HG03097 (cell line): ENCODE results near the gene PIAS1.
A peak's percentile ranks its signal among the peaks of the same experiment; 100 is the strongest.
"Not testable (repeated sequence)": the region's sequence is repeated elsewhere in the genome, so short reads cannot be mapped to it uniquely, and the experiment has no call there.

ENCODE experiments used
- ATAC-seq: cut with Tn5 transposase; IDR thresholded peaks from one replicate; pipeline ENCODE4 v1.9.1; 2021; ENCODE audit not compliant: unreplicated experiment, low FRiP score

Gene PIAS1

DNA sequence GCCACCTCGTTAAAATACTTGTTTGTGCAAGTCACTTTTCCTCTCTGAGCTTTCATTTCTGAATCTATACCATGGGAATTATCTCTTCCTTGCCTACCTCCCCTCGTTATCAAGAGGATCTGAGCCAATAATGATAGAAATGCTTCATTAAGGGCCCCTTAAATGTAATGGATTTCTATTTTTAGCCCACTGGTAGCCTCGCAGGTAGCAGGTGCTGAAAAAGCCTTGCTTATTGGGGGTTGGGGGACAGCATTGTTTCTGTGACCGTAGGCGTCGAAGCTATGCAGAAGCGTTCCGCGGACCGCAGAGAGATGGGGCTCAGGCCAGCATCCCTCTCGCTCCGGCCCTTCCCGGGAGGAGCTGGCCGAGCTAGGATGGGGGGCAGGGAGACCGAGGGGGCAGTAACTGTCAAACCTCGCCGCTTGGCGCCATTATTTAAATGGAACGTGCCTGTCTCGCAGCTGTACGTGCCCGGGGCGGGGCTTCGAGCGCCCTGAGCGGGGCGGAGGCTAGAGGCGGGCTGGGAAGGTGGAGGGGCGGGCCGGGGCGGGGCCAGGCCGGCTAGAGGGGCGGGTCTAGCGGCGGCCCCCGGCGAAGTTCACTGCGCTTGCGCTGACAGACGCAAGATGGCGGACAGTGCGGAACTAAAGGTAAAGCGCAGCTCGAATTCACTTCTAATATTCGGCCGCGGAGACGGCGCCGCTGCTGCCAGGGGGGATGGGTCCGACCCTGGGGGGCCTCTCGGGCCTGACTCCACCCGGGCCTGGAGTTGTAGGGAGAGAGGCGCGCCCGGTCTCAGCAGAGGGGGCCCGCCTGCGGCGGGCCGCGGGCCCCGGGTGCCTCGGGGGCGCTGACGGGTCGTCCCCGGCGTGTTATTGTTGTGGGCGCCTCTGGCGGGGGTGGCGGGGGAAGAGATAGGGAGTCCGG lies at the start of gene PIAS1:
Gene PIAS1, plus strand, starts transcription at position 615 of the 927 bp plus-strand sequence. Its CDS starts 12 bp downstream, at position 627.
- peak; percentile 78 for ATAC-seq

DNA sequence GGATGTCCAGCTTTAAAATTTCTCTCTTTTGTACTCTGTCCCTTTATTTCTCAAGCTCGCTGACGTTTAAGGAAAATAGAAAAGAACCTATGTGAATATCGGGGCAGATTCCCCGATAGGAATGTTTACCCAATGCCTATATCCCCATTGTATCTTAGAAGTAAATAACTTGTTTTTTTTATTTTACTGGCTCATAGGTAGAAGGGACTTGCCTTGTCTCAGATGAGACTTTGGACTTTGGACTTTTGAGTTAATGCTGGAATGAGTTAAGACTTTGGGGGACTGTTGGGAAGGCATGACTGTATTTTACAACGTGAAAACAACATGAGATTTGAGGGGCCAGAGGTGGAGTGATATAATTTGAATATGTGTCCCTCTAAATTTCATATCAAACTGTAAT lies 46.5 kb upstream of the PIAS1 start:
- ATAC-seq: not testable (repeated sequence)

DNA sequence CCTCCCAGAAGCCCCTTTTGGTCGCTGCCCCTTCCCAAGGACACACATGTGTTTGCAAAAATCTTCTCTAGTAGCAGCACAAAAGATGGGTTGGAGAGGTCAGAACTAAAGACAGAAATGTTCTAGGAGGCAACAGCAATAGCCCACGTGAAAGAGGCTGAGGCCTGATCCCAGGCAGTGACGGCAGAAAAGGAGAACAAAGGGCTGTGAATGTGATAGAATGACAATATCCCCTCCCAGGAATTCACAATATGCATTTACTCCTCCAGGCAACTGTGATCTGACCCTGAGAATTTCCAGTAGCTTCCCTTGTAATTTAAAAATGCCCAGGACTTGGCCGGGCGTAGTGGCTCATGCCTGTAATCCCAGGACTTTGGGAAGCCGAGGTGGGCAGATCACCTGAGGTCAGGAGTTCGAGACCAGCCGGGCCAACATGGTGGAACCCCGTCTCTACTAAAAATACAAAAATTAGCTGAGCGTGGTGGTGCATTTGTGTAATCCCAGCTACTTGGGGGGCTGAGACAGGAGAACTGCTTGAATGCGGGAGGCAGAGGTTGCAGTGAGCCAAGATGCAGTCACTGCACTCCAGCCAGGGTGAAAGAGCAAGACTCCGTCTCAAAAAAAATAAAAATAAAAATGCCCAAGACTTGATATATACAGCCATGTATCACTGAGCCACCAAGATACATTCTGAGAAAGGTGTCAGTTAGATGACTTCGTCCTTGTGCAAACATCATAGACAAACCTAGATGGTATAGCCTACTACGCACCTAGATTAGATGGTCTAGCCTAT lies 43.6 kb upstream of the PIAS1 start:
- no peak for ATAC-seq

DNA sequence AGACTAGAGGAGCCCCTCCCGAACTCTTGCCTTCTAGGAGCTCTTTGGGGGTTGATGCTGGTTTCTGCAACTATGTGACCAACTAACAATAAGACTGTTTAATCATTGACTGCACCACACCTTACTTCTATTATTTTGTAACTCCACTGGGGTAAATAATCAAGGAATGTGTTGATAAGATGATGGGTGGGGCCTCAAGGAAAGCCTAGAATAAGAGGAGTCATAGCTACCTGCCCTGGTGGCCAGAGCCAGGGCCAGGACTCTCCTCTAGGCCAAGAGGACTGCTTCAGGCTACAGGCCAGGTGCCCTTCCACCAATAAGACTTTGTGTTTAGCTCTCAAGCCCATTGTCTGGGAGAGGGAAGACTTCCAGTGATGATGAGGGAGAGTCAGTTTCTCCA lies 41.2 kb upstream of the PIAS1 start:
- no peak for ATAC-seq

DNA sequence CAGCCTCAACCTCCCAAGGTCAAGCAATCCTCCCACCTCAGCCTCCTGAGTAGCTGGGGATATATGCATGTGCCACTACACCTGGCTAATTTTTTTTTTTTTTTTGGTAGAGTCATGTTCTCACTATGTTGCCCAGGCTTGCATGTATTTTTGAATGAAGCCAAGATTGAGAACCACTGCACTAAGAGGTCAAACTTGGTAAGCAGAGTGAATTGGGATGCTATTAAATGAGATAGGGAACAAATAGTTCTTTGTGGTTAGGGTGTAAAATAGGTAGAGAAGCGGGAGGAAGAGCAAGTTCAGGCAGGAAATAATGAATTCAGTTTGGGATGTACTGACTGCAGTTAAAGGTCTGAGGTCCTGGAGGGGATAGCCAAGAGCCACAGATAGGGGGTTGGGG lies 39.9 kb upstream of the PIAS1 start:
- no peak for ATAC-seq

DNA sequence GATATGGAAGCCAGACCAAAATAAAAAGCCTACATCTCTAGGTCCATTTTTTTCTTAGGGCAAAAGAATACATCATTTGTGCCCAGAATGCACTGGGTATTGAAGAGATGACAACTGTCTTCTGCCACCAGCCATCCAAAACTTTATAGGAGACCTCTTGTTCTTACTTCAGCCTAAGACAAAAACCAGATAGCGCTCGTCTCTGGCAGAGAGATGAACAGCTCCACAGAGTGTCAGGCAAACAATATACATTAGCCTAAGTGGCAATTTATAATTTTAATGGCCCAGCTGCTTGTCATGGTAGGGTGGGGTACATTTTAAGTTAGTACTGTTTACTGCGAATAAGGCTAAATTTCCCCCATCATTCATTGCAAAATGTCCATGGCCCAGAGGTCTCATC lies 38.9 kb upstream of the PIAS1 start:
- ATAC-seq: no peak

DNA sequence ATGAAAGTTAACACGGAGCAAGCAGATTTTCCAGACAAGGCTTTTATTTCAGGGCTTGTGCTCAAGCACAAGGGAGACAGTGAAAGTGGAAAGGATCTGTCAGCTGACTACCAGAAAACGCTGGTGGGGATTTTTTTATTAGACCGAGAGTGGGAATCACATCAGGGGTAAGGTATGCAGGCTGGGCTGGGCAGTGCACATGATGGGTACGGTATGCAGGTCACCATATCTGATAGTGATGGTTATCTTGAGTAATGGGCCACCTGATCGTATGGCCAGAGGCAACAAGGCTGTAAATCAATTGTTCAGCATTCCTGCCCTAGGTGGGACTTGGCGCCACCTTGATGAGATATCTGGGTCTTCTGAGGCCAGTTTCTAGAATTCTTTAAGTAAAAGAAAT lies 36.9 kb upstream of the PIAS1 start:
- no peak for ATAC-seq

DNA sequence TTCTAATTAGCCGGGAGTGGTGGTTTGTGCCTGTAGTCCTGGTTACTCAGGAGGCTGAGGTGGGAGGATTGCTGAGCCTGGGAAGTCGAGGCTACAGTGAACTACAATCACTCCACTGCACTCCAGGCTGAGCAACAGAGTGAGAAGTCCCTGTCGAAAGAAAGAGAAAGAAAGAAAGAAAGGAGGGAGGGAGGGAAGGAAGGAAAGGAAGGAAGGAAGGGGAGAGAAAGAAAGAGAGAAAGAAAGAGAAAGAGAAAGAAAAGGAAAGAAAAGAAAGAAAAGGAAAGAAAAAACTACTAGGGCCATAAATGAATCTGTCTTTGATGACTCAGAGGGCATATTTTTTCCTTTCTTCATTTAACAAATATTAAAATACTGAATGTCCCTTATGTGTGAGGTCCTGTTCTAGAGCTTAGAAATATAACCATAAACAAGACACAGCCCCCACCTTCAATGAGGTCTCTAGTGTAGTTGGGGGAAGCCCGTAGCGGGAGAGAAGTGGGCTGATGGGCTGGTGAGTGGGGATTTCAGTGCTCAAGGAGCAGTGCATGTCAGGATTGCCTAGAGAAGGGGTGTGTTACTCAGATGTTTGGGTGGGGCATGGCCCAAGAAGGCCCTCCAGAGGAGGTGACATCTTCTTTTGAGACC lies 35.2 kb upstream of the PIAS1 start:
- ATAC-seq: no peak

DNA sequence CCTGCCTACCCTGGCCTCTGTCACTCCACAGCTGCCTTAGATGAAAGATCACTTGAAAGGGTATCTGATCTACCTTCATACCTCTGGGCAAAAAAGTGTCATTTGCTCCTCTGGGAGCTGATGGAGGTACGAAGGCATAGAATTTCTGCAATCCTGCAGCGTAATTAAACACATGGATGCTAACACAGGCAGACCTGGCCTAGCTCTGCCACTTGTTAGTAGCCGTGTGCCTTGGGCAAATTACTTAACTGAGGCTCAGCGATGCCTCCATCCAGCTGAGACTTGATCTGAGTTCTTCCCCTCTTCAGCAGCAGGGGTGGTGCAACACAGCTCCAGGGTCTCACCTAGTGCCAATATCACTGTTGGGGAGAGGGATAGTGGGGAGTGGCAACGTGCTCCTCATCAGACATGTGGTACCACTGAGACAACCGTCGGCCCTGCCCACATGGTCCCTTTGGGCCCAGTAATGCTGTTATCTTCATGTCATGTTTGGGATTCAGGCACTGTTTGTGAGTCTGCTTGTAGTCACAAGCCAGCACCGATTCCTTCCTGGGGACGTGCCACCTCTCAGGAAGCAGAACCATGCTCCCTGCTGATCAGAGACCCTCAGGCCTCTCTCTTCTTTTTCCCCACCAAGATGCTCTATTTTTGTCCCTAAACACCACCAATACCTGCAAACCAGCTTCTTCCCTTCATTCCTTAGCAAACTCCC lies 34.1 kb upstream of the PIAS1 start:
- ATAC-seq: no peak

DNA sequence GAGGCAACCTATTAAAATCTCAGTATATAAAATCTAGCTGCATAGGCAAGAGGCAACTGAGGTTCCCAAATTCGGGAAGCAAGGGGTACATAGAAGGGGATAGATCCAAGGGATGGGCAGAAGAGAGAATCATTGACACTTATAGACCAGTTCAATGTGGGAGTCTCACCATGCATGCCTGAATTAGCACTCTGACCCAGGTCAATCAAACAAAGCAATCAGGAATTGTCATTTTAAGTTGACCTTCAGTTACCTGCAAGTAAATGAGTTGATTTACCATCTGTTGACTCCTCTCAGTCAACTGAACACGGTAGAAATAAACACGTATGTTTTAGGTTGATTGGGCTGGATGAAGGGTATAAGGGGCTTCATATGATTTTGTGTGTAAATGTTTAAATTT lies 33.4 kb upstream of the PIAS1 start:
- ATAC-seq: no peak

DNA sequence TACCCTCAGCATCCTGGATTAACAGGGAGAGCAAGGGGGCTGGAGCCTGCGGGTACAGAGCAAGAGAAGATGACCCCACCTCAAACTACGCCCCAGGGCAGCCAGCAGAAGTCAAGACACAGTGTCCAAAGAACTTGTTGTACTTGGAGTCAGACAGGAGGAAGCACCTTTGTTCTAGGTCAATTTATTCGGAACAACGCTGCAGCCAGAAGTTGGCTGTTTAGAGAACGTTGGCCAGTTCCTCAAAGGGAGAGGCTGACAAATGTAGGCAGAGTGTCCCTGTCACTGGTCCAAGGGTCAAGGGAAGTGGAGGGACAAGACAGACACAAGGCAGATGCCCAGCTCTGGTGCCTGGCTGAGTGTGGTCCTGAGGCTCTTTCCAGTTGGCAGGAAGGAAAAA lies 32.1 kb upstream of the PIAS1 start:
- ATAC-seq: no peak

DNA sequence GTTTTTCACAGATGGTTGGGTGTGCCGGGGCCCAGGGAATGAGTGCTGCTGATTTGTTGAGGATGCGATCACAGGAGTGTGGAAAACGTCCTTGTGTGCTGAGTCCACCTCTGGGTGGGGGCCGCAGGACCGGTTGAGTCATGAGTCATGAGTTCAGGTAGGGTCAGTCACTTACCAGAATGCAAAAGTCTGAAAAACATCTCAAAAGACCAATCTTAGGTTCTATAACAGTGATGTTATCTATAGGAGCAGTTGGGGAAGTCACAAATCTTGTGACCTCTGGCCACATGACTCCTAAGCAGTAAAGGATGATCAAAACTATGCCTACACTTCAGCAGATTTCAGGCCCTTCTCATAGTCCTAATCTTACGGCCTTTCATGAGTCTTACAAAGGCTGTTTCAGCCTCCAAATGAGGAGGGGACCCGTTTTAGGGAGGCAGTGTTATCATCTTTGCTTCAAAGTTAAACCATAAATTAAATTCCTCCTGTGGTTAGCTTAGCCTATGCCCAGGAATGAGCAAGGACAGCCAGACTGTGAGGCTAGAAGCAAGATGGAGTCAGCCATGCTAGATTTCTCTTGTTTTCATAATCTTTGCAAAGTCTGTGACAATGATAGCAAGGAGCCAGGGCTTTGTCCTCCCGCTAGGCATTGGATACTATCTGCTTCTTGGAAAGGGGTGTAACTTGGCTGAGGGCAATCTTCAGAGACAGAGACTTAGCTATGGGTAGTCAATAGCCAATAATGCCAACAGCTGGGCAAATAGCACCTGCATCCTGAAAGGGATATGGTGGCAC lies 30.6 kb upstream of the PIAS1 start:
- no peak for ATAC-seq

DNA sequence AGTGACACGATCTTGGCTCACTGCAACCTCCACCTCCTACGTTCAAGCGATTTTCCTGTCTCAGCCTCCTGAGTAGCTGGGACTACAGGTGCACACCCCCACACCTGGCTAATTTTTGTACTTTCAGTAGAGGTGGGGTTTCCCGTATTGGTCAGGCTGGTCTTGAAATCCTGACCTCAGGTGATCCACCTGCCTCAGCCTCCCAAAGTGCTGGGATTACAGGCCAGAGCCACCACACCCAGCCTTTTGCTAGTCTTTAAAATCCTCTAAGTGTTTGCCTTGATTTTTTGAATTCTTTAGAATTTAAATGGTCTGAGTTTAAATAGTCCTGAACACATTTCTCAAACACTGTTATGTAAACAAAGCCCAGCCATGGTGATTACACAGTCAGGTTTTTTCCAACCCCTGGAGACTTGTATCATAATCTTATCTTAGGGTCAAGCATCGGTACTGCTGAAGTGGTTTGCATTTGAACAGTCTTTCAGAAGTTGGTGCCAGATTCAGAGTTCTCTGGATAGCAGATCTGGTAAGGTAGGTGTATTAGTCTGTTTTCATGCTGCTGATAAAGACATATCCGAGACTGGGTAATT lies 28.2 kb upstream of the PIAS1 start:
- no peak for ATAC-seq

DNA sequence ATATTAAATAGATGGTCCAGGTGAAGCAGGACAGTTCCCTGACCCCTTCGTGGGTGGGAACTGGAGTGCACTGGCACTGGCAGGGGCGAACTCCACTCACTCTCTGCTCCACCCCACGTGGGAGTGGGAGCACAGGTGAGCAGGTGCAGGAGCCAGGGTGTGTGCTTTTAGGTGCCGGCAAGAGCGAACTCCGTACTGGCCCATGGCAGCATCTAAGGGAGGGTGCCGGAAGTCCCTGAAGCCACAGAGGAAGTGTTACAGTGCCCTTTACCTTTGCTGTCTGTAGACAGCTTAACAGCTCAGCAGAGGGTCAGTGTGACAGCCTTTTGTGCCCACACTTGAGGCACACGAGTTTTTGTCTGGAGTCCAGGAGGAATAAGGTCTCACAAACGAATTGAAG lies 26.7 kb upstream of the PIAS1 start:
- ATAC-seq: no peak

DNA sequence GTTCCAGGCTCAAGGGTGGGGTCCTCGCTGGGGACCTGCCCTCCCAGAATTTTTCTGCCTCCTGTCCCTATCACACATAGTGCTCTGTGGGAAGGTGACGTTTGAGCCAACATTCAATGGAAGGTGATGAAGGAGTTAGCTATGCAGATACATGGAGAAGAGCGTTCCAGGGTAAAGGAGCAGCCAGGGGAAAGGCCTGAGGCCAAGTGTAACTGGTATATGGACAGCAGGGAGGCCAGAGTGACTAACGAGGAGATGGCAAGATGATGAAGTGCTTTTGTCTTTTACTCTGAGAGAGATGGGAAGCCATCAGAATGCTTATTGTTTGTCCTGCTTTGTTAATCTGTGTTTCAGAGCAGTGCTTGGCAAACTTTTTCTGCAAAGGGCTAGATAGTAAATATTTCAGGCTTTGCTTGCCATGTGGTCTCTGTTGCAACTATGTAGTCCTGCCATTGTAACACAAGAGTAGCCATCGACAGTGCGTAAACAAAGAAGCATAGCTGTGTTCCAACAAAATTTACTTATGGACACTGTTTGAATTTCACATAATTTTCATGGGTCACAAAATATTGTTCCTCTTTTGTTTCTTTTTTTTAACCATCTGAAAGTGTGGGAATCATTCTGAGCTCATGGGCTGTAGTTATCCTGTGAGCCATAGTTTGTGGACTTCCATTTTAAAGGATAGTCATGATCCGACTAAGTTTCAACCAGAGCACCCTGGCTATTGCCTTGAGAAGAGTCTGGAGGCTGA lies 25.8 kb upstream of the PIAS1 start:
- no peak for ATAC-seq

DNA sequence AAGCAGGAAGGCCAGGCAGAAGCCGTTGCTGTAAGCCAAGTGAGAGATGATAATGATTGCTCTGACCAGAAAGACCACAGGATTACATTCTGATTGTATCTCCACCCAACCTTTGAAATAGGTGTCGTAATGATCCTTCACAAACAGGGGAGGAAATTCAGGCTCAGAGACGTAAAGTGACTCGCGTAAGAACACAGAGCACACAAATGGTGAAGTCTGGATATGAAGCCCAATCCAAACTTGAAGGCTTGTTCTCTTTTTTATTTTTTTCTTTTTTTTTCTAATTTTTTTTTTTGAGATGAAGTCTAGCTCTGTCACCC lies 25.3 kb upstream of the PIAS1 start:
- no peak for ATAC-seq

DNA sequence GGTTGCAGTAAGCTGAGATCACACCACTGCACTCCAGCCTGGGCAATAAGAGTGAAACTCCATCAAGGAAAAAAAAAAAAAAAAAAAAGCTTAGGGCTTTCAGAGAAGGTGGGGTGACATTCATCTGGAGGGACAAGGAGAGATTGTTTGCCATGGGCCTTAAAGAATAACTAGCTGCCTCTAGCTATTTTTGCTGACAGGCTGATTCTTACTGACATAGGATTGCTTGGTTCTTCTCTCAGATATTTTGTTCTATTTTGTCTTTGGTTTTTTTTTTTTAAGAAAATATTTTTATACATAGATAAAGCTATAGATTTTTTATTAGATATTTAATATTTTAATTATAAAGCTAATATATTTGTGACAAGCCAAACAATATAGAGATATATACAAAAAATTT lies 24.2 kb upstream of the PIAS1 start:
- ATAC-seq: no peak

DNA sequence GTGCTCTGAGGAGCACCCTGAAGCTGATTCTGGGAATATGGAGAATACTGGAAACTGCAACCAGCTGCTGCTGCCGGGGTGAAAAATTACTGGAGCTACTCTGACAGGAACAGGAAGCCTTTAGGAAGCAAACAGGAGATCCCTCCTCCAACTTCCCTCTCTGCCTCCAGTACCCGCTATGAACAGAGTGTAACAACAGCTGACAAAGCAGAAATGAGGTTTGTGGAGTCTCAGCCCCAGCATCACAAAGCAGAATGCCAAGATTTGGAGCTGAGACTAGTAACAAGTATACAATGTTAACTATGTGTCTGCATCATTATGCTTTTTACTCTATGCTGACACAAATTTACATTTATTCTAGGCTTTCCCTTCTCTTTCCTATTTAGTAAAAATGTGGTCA lies 22.7 kb upstream of the PIAS1 start:
- no peak for ATAC-seq

DNA sequence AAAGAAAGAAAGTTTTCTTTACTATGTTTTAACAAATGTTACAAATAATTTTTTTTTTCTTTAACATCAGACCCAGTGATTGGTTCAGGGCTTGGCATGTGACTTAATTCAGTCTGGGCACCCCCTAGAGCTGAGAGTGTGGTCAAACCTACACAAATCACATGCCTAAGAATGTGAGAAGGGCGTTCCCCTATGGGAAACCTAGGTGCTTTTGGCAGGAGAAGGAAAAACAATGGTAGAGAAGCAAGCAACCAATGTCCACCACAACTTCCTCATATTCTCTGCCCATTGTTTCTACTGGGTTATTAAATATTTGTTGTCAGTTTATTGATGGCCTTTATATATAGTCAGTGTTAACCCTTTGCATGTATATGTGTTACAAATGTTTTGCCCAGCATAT lies 21.4 kb upstream of the PIAS1 start:
- ATAC-seq: no peak
